Measurements from ENCODE around the gene BRD9. TPM values are rescaled to one million over a fixed set of nuclear protein-coding genes. Genes with fewer than 3 reads are reported as not detected.

The BRD9 gene
- polyA plus RNA-seq, 1 experiment: 12.3 TPM

GRCh38 chr5:888638-889035 is 4.0 kb downstream of the BRD9 start:
- TF ChIP-seq CTCF (IDR thresholded peaks at IDR 0.05; ENCODE audit: insufficient read depth, low read depth, low read length): no peak
- ChIA-PET POLR2A (no interaction called here), CTCF (interaction anchor here (0.5 kb wide), 1 partner anchor 76 kb away, joined by 3 read pairs; no protein-coding TSS in a partner anchor)
- no peak for DNase-seq (ENCODE audit: low read depth)
- no peak overlapping the region for H3K4me3 ChIP-seq (ENCODE audit: low read depth, low read length)
- no peaks in the 10 kb centered on the region for H3K27me3 ChIP-seq (ENCODE audit: control insufficient read depth, insufficient read depth, low read length)
- H3K36me3 ChIP-seq (ENCODE audit: control insufficient read depth, insufficient read depth, low read length): peaks cover 44% of the 10 kb centered on the region

GRCh38 chr5:887947-888637 is 4.5 kb downstream of the BRD9 start:
- peaks cover 49% of the 10 kb centered on the region for H3K36me3 ChIP-seq (ENCODE audit: control insufficient read depth, insufficient read depth, low read length)
- no peak for TF ChIP-seq CTCF (IDR thresholded peaks at IDR 0.05; ENCODE audit: insufficient read depth, low read depth, low read length)
- CTCF ChIA-PET: no interaction called here
- POLR2A ChIA-PET: no interaction called here
- no peaks in the 10 kb centered on the region for H3K27me3 ChIP-seq (ENCODE audit: control insufficient read depth, insufficient read depth, low read length)
- no peak overlapping the region for H3K4me3 ChIP-seq (ENCODE audit: low read depth, low read length)
- no peak for DNase-seq (ENCODE audit: low read depth)

- TF ChIP-seq CTCF (IDR thresholded peaks at IDR 0.05; ENCODE audit: insufficient read depth, low read depth, low read length): no peak
- no peak for DNase-seq (ENCODE audit: low read depth)
- ChIA-PET POLR2A (no interaction called here), CTCF (no interaction called here)
- Histone ChIP-seq H3K36me3 (ENCODE audit: control insufficient read depth, insufficient read depth, low read length) (peaks cover 55% of the 10 kb centered on the region), H3K27me3 (ENCODE audit: control insufficient read depth, insufficient read depth, low read length) (no peaks in the 10 kb centered on the region), H3K4me3 (ENCODE audit: low read depth, low read length) (no peak overlapping the region)
These were observed 5.8 kb downstream of the BRD9 start for GRCh38 chr5:886716-887325.

GRCh38 chr5:886036-886435 is 6.6 kb downstream of the BRD9 start:
- no peak for DNase-seq (ENCODE audit: low read depth)
- ChIA-PET POLR2A (no interaction called here), CTCF (no interaction called here)
- Histone ChIP-seq H3K36me3 (ENCODE audit: control insufficient read depth, insufficient read depth, low read length) (peaks cover 60% of the 10 kb centered on the region), H3K27me3 (ENCODE audit: control insufficient read depth, insufficient read depth, low read length) (no peaks in the 10 kb centered on the region), H3K4me3 (ENCODE audit: low read depth, low read length) (no peak overlapping the region)
- no peak for TF ChIP-seq CTCF (IDR thresholded peaks at IDR 0.05; ENCODE audit: insufficient read depth, low read depth, low read length)

- peaks cover 60% of the 10 kb centered on the region for H3K36me3 ChIP-seq (ENCODE audit: control insufficient read depth, insufficient read depth, low read length)
These were observed 7.1 kb downstream of the BRD9 start for GRCh38 chr5:885529-885928.

More at GRCh38 chr5:885529-885928, 7.1 kb downstream of the BRD9 start:
- DNase-seq (ENCODE audit: low read depth): no peak
- ChIA-PET POLR2A (no interaction called here), CTCF (no interaction called here)
- Histone ChIP-seq H3K27me3 (ENCODE audit: control insufficient read depth, insufficient read depth, low read length) (no peaks in the 10 kb centered on the region), H3K4me3 (ENCODE audit: low read depth, low read length) (no peak overlapping the region)
- TF ChIP-seq CTCF (IDR thresholded peaks at IDR 0.05; ENCODE audit: insufficient read depth, low read depth, low read length): no peak

Measured in BJ (cell line).